ENCODE data around the gene GFAP.
A peak's percentile ranks its signal among the peaks of the same experiment; 100 is the strongest.

Gene GFAP

GRCh38 chr17:44899074-44899782 is 16.1 kb downstream of the GFAP start, which contains the start of gene EFTUD2:
Gene EFTUD2, minus strand, starts transcription at chr17:44899445. Its CDS starts 4,924 bp downstream, at chr17:44894521.
- DNase-seq, result peak; percentile 88 to 92 (median 88)

- no peak for DNase-seq
These were observed 16.6 kb downstream of the GFAP start for GRCh38 chr17:44898768-44899073.

GRCh38 chr17:44894642-44895041 is 20.7 kb downstream of the GFAP start:
- DNase-seq, result no peak

- no peak for DNase-seq
These were observed 23.1 kb downstream of the GFAP start for GRCh38 chr17:44892250-44892649.

- no peak for DNase-seq
These were observed 26.3 kb downstream of the GFAP start for GRCh38 chr17:44889003-44889402.

- peak in 1 of 5 donors; percentile 9 for DNase-seq
These were observed 27.0 kb downstream of the GFAP start for GRCh38 chr17:44887971-44888954.

GRCh38 chr17:44887016-44887415 is 28.3 kb downstream of the GFAP start:
- no peak for DNase-seq

- DNase-seq, result no peak
These were observed 30.4 kb downstream of the GFAP start for GRCh38 chr17:44884941-44885340.

GRCh38 chr17:44881145-44881544 is 34.2 kb downstream of the GFAP start:
- no peak for DNase-seq

GRCh38 chr17:44880062-44880461 is 35.2 kb downstream of the GFAP start:
- no peak for DNase-seq

- no peak for DNase-seq
These were observed 35.9 kb downstream of the GFAP start for GRCh38 chr17:44879376-44879775.

- peak in 1 of 5 donors; percentile 10 for DNase-seq
These were observed 36.6 kb downstream of the GFAP start for GRCh38 chr17:44878627-44879221.

GRCh38 chr17:44877121-44877520 is 38.2 kb downstream of the GFAP start:
- DNase-seq, result no peak

GRCh38 chr17:44875761-44876160 is 39.5 kb downstream of the GFAP start:
- DNase-seq, result no peak

- no peak for DNase-seq
These were observed 43.0 kb downstream of the GFAP start for GRCh38 chr17:44872131-44872768.

- DNase-seq, result no peak
These were observed 43.7 kb downstream of the GFAP start for GRCh38 chr17:44871556-44871955.

- DNase-seq, result no peak
These were observed 47.5 kb downstream of the GFAP start for GRCh38 chr17:44867841-44868240.

GRCh38 chr17:44865931-44866330 is 49.4 kb downstream of the GFAP start:
- no peak for DNase-seq

GRCh38 chr17:44865231-44865660 is 50.1 kb downstream of the GFAP start:
- DNase-seq, result peak; percentile 31 to 73 (median 58)

GRCh38 chr17:44864831-44865230 is 50.5 kb downstream of the GFAP start:
- DNase-seq, result no peak

GRCh38 chr17:44863061-44863918 is 52.0 kb downstream of the GFAP start:
- no peak for DNase-seq

Data from T-helper 1 cell (primary cell).